PFSK-1 (cell line): ENCODE results near the gene CCDC86.

Experiments
- POLR2AphosphoS5 ChIP-seq: IDR thresholded peaks from 2 replicates; pipeline ENCODE4 v1.6.1; 2012; ENCODE audit warnings: low read depth, mild to moderate bottlenecking, control low read depth, low read length, moderate library complexity
- REST ChIP-seq, 2 experiments: IDR thresholded peaks; 2 replicates each; pipeline versions ENCODE4 v1.6.1 to v1.8.0; 2011 to 2012; ENCODE audit warnings: low read depth in 2 of 2, low read length in 2 of 2, control low read depth in 1 of 2, inconsistent platforms in 1 of 2, mild to moderate bottlenecking in 1 of 2, moderate library complexity in 1 of 2; ENCODE audit not compliant: insufficient read depth in 1 of 2

- TF ChIP-seq REST (IDR thresholded peaks at IDR 0.05; ENCODE audit: insufficient read depth in 1 of 2, low read depth in 2 of 2, low read length in 2 of 2) (no peak), POLR2AphosphoS5 (no peak)
Observed at GRCh38 chr11:60870733-60871377, 28.9 kb downstream of the CCDC86 start.
